GM21447 (cell line): Measurements from ENCODE around the gene STIM1.
"Not testable (repeated sequence)": the region's sequence is repeated elsewhere in the genome, so short reads cannot be mapped to it uniquely, and the experiment has no call there.

ENCODE experiments used
- ATAC-seq: cut with Tn5 transposase; IDR thresholded peaks from one replicate; pipeline ENCODE4 v1.9.1; 2021; ENCODE audit not compliant: unreplicated experiment

The STIM1 gene

GRCh38 chr11:3854977-3855807 lies at the start of gene STIM1:
TSS of gene STIM1 (plus strand) at chr11:3855664. CDS start at chr11:3856271, 607 bp downstream.
- ATAC-seq = peak; percentile 47

- ATAC-seq = peak; percentile 66
Observed at GRCh38 chr11:3807909-3808860, 47.3 kb upstream of the STIM1 start, which contains the start of gene PGAP2. TSS of gene PGAP2 (plus strand) at chr11:3808560. CDS start at chr11:3811260, 2,700 bp downstream.

- ATAC-seq = peak; percentile 78
Observed at GRCh38 chr11:3808861-3809623, 46.4 kb upstream of the STIM1 start.

- no peak for ATAC-seq
Observed at GRCh38 chr11:3809624-3809928, 45.9 kb upstream of the STIM1 start.

- no peak for ATAC-seq
Observed at GRCh38 chr11:3810446-3810845, 45.0 kb upstream of the STIM1 start.

GRCh38 chr11:3810951-3811350 lies 44.5 kb upstream of the STIM1 start:
- no peak for ATAC-seq

GRCh38 chr11:3814832-3815231 lies 40.6 kb upstream of the STIM1 start:
- ATAC-seq = not testable (repeated sequence)

- ATAC-seq = no peak
Observed at GRCh38 chr11:3815845-3816244, 39.6 kb upstream of the STIM1 start.

- ATAC-seq = no peak
Observed at GRCh38 chr11:3816673-3817072, 38.8 kb upstream of the STIM1 start.

- ATAC-seq = no peak
Observed at GRCh38 chr11:3817181-3817800, 38.2 kb upstream of the STIM1 start.

- ATAC-seq = no peak
Observed at GRCh38 chr11:3820971-3821370, 34.5 kb upstream of the STIM1 start.

- no peak for ATAC-seq
Observed at GRCh38 chr11:3822312-3822711, 33.2 kb upstream of the STIM1 start.

GRCh38 chr11:3823303-3823702 lies 32.2 kb upstream of the STIM1 start:
- no peak for ATAC-seq

- no peak for ATAC-seq
Observed at GRCh38 chr11:3823762-3824506, 31.5 kb upstream of the STIM1 start.

GRCh38 chr11:3824714-3825472 lies 30.6 kb upstream of the STIM1 start:
- ATAC-seq = peak; percentile 83

GRCh38 chr11:3825473-3826154 lies 29.9 kb upstream of the STIM1 start:
- ATAC-seq = no peak

GRCh38 chr11:3826721-3827120 lies 28.7 kb upstream of the STIM1 start:
- no peak for ATAC-seq

GRCh38 chr11:3827434-3828186 lies 27.9 kb upstream of the STIM1 start:
- ATAC-seq = no peak
